ENCODE results near the gene THAP9.
"Not testable (repeated sequence)": the region's sequence is repeated elsewhere in the genome, so short reads cannot be mapped to it uniquely, and the experiment has no call there.

THAP9 gene

GRCh38 chr4:82906469-82906868 lies 5.9 kb downstream of the THAP9 start:
- no peaks in the 10 kb centered on the region for H3K9me3 Mint-ChIP-seq
- peaks cover 8% of the 10 kb centered on the region for H3K36me3 Mint-ChIP-seq
- DNase-seq (ENCODE audit: low spot score in 2 of 2) (no peak), ATAC-seq (ENCODE audit: low read depth) (no peak)
- H3K4me1 Mint-ChIP-seq = peaks cover 5% of the 10 kb centered on the region
- H3K27ac Mint-ChIP-seq = no peak overlapping the region
- H3K4me3 Mint-ChIP-seq = no peak overlapping the region
- H3K27me3 Mint-ChIP-seq = no peaks in the 10 kb centered on the region

GRCh38 chr4:82909326-82909725 lies 8.8 kb downstream of the THAP9 start:
- no peaks in the 10 kb centered on the region for H3K9me3 Mint-ChIP-seq
- peaks cover 5% of the 10 kb centered on the region for H3K4me1 Mint-ChIP-seq
- no peak overlapping the region for H3K27ac Mint-ChIP-seq
- H3K27me3 Mint-ChIP-seq = no peaks in the 10 kb centered on the region
- DNase-seq (ENCODE audit: low spot score in 2 of 2) (no peak), ATAC-seq (ENCODE audit: low read depth) (no peak)
- H3K36me3 Mint-ChIP-seq = peaks cover 13% of the 10 kb centered on the region
- H3K4me3 Mint-ChIP-seq = no peak overlapping the region

GRCh38 chr4:82913305-82913704 lies 12.8 kb downstream of the THAP9 start:
- ATAC-seq (ENCODE audit: low read depth) = no peak
- H3K4me1 Mint-ChIP-seq = no peaks in the 10 kb centered on the region
- DNase-seq (ENCODE audit: low spot score in 2 of 2) = no peak
- no peak overlapping the region for H3K27ac Mint-ChIP-seq
- no peak overlapping the region for H3K4me3 Mint-ChIP-seq
- H3K9me3 Mint-ChIP-seq = no peaks in the 10 kb centered on the region
- peaks cover 16% of the 10 kb centered on the region for H3K36me3 Mint-ChIP-seq
- no peaks in the 10 kb centered on the region for H3K27me3 Mint-ChIP-seq

- H3K36me3 Mint-ChIP-seq = peaks cover 16% of the 10 kb centered on the region
- not testable (repeated sequence) for H3K27me3 Mint-ChIP-seq
Measured at GRCh38 chr4:82913968-82914367, 13.4 kb downstream of the THAP9 start.

GRCh38 chr4:82918091-82918490 lies 17.6 kb downstream of the THAP9 start:
- no peaks in the 10 kb centered on the region for H3K27me3 Mint-ChIP-seq
- no peak for DNase-seq (ENCODE audit: low spot score in 2 of 2)
- no peak overlapping the region for H3K27ac Mint-ChIP-seq
- H3K36me3 Mint-ChIP-seq = peaks cover 9% of the 10 kb centered on the region
- no peak for ATAC-seq (ENCODE audit: low read depth)
- no peaks in the 10 kb centered on the region for H3K9me3 Mint-ChIP-seq
- no peaks in the 10 kb centered on the region for H3K4me1 Mint-ChIP-seq
- H3K4me3 Mint-ChIP-seq = no peak overlapping the region

More at GRCh38 chr4:82913968-82914367, 13.4 kb downstream of the THAP9 start:
- not testable (repeated sequence) for H3K9me3 Mint-ChIP-seq; H3K27ac Mint-ChIP-seq; H3K4me3 Mint-ChIP-seq; DNase-seq (ENCODE audit: low spot score in 2 of 2); ATAC-seq (ENCODE audit: low read depth); H3K4me1 Mint-ChIP-seq

GRCh38 chr4:82919386-82919785 lies 18.9 kb downstream of the THAP9 start:
- no peak for DNase-seq (ENCODE audit: low spot score in 2 of 2)

GRCh38 chr4:82921795-82922194 lies 21.3 kb downstream of the THAP9 start:
- no peaks in the 10 kb centered on the region for H3K27me3 Mint-ChIP-seq
- H3K4me3 Mint-ChIP-seq = no peak overlapping the region
- no peaks in the 10 kb centered on the region for H3K4me1 Mint-ChIP-seq
- H3K36me3 Mint-ChIP-seq = peaks cover 2% of the 10 kb centered on the region
- ATAC-seq (ENCODE audit: low read depth) = no peak
- DNase-seq (ENCODE audit: low spot score in 2 of 2) = no peak
- no peaks in the 10 kb centered on the region for H3K9me3 Mint-ChIP-seq
- no peak overlapping the region for H3K27ac Mint-ChIP-seq

More at GRCh38 chr4:82919386-82919785, 18.9 kb downstream of the THAP9 start:
- Mint-ChIP-seq H3K4me3 (no peak overlapping the region), H3K27me3 (no peaks in the 10 kb centered on the region), H3K9me3 (no peaks in the 10 kb centered on the region), H3K36me3 (peaks cover 5% of the 10 kb centered on the region), H3K4me1 (no peaks in the 10 kb centered on the region), H3K27ac (no peak overlapping the region)
- no peak for ATAC-seq (ENCODE audit: low read depth)

GRCh38 chr4:82930848-82931755 lies 30.6 kb downstream of the THAP9 start:
- Mint-ChIP-seq H3K4me1 (peaks cover 4% of the 10 kb centered on the region), H3K4me3 (no peak overlapping the region), H3K27me3 (no peaks in the 10 kb centered on the region), H3K9me3 (no peaks in the 10 kb centered on the region), H3K27ac (peak overlapping the region; percentile 45), H3K36me3 (peaks cover 30% of the 10 kb centered on the region)
- no peak for ATAC-seq (ENCODE audit: low read depth)
- no peak for DNase-seq (ENCODE audit: low spot score in 2 of 2)

GRCh38 chr4:82934441-82934840 lies 33.9 kb downstream of the THAP9 start:
- no peak for DNase-seq (ENCODE audit: low spot score in 2 of 2)
- H3K36me3 Mint-ChIP-seq = peaks cover 32% of the 10 kb centered on the region
- ATAC-seq (ENCODE audit: low read depth) = no peak

GRCh38 chr4:82939414-82939813 lies 38.9 kb downstream of the THAP9 start:
- DNase-seq (ENCODE audit: low spot score in 2 of 2) (no peak), ATAC-seq (ENCODE audit: low read depth) (no peak)
- H3K4me3 Mint-ChIP-seq = no peak overlapping the region
- H3K27ac Mint-ChIP-seq = no peak overlapping the region
- H3K27me3 Mint-ChIP-seq = no peaks in the 10 kb centered on the region
- peaks cover 34% of the 10 kb centered on the region for H3K36me3 Mint-ChIP-seq
- no peaks in the 10 kb centered on the region for H3K9me3 Mint-ChIP-seq
- H3K4me1 Mint-ChIP-seq = peaks cover 3% of the 10 kb centered on the region

More at GRCh38 chr4:82934441-82934840, 33.9 kb downstream of the THAP9 start:
- no peak overlapping the region for H3K4me3 Mint-ChIP-seq
- peaks cover 3% of the 10 kb centered on the region for H3K4me1 Mint-ChIP-seq
- H3K27me3 Mint-ChIP-seq = no peaks in the 10 kb centered on the region
- H3K9me3 Mint-ChIP-seq = no peaks in the 10 kb centered on the region
- H3K27ac Mint-ChIP-seq = no peak overlapping the region

GRCh38 chr4:82947498-82947897 lies 47.0 kb downstream of the THAP9 start:
- H3K27ac Mint-ChIP-seq = no peak overlapping the region
- no peaks in the 10 kb centered on the region for H3K27me3 Mint-ChIP-seq
- DNase-seq (ENCODE audit: low spot score in 2 of 2) (no peak), ATAC-seq (ENCODE audit: low read depth) (no peak)
- peaks cover 3% of the 10 kb centered on the region for H3K4me1 Mint-ChIP-seq
- H3K36me3 Mint-ChIP-seq = peaks cover 15% of the 10 kb centered on the region
- no peak overlapping the region for H3K4me3 Mint-ChIP-seq
- no peaks in the 10 kb centered on the region for H3K9me3 Mint-ChIP-seq

- H3K9me3 Mint-ChIP-seq = no peaks in the 10 kb centered on the region
- H3K4me1 Mint-ChIP-seq = no peaks in the 10 kb centered on the region
- H3K36me3 Mint-ChIP-seq = peaks cover 14% of the 10 kb centered on the region
- no peak for ATAC-seq (ENCODE audit: low read depth)
- H3K27me3 Mint-ChIP-seq = no peaks in the 10 kb centered on the region
- H3K27ac Mint-ChIP-seq = no peak overlapping the region
- no peak for DNase-seq (ENCODE audit: low spot score in 2 of 2)
- H3K4me3 Mint-ChIP-seq = no peak overlapping the region
Measured at GRCh38 chr4:82948647-82949204, 48.2 kb downstream of the THAP9 start.

GRCh38 chr4:82951196-82951595 lies 50.7 kb downstream of the THAP9 start:
- no peak for ATAC-seq (ENCODE audit: low read depth)
- no peak overlapping the region for H3K27ac Mint-ChIP-seq
- no peak overlapping the region for H3K4me3 Mint-ChIP-seq
- no peak for DNase-seq (ENCODE audit: low spot score in 2 of 2)
- H3K9me3 Mint-ChIP-seq = no peaks in the 10 kb centered on the region
- H3K4me1 Mint-ChIP-seq = no peaks in the 10 kb centered on the region
- no peaks in the 10 kb centered on the region for H3K27me3 Mint-ChIP-seq
- H3K36me3 Mint-ChIP-seq = peaks cover 15% of the 10 kb centered on the region

- ATAC-seq (ENCODE audit: low read depth) = no peak
- no peaks in the 10 kb centered on the region for H3K9me3 Mint-ChIP-seq
- H3K36me3 Mint-ChIP-seq = peaks cover 12% of the 10 kb centered on the region
- H3K4me1 Mint-ChIP-seq = peaks cover 6% of the 10 kb centered on the region
- no peak overlapping the region for H3K4me3 Mint-ChIP-seq
- DNase-seq (ENCODE audit: low spot score in 2 of 2) = no peak
- H3K27ac Mint-ChIP-seq = no peak overlapping the region
- no peaks in the 10 kb centered on the region for H3K27me3 Mint-ChIP-seq
Measured at GRCh38 chr4:82954212-82954611, 53.7 kb downstream of the THAP9 start.

Measured in memory B cell (primary cell).